Fibroblast of lung (primary cell): ENCODE data around the gene SNAP29. TPM values are rescaled to one million over a fixed set of nuclear protein-coding genes. Genes with fewer than 3 reads are reported as not detected.

ENCODE experiments used
- DNase-seq, 2 donors: peaks; one replicate each; pipeline versions ENCODE4 v3.0.0 to v3.0.0-alpha.2; 2010; ENCODE audit warnings: low read depth in 2 of 2
- H2AFZ ChIP-seq: 2 replicates; pipeline ENCODE4 v1.5.1; 2012; ENCODE audit warnings: low read length, control low read depth, inconsistent platforms
- H3K27ac ChIP-seq: 2 replicates; pipeline ENCODE4 v1.5.1; 2011; ENCODE audit warnings: low read length, control low read depth; ENCODE audit not compliant: insufficient read depth
- H3K27me3 ChIP-seq: 2 replicates; pipeline ENCODE4 v1.5.1; 2011; ENCODE audit warnings: mild to moderate bottlenecking, low read length; ENCODE audit not compliant: control insufficient read depth, insufficient read depth
- H3K36me3 ChIP-seq: 2 replicates; pipeline ENCODE4 v1.5.1; 2011; ENCODE audit warnings: low read length; ENCODE audit not compliant: control insufficient read depth, insufficient read depth
- H3K4me1 ChIP-seq: 2 replicates; pipeline ENCODE4 v1.5.1; 2011; ENCODE audit warnings: low read length; ENCODE audit not compliant: control insufficient read depth, insufficient read depth; ENCODE audit errors: extremely low read depth
- H3K4me2 ChIP-seq: 2 replicates; pipeline ENCODE4 v1.5.1; 2011; ENCODE audit warnings: low read length, control low read depth; ENCODE audit not compliant: insufficient read depth; ENCODE audit errors: extremely low read depth
- H3K4me3 ChIP-seq, 4 experiments: fragments of 200-600 bp in 1 of 4; sonication (generic) in 1 of 4; replicated peaks in 1 of 4; 2 replicates each; pipeline ENCODE4 v1.5.1; 2011 to 2016; ENCODE audit warnings: low read length in 4 of 4, low read depth in 3 of 4, mild to moderate bottlenecking in 3 of 4, control low read depth in 2 of 4, inconsistent platforms in 1 of 4, mixed read lengths in 1 of 4; ENCODE audit not compliant: insufficient read depth in 1 of 4; ENCODE audit errors: control extremely low read depth in 1 of 4
- H3K79me2 ChIP-seq: 2 replicates; pipeline ENCODE4 v1.5.1; 2012; ENCODE audit warnings: mild to moderate bottlenecking, low read length, inconsistent platforms; ENCODE audit not compliant: control insufficient read depth, insufficient read depth
- H3K9ac ChIP-seq: 2 replicates; pipeline ENCODE4 v1.5.1; 2011; ENCODE audit warnings: mild to moderate bottlenecking, low read length, control low read depth; ENCODE audit not compliant: insufficient read depth
- H3K9me3 ChIP-seq: 2 replicates; pipeline ENCODE4 v1.5.1; 2012; ENCODE audit warnings: low read depth, low read length; ENCODE audit not compliant: control insufficient read depth, insufficient read depth
- H4K20me1 ChIP-seq: 2 replicates; pipeline ENCODE4 v1.5.1; 2011; ENCODE audit warnings: low read length; ENCODE audit not compliant: control insufficient read depth, insufficient read depth; ENCODE audit errors: extremely low read depth
- EZH2 ChIP-seq: IDR thresholded peaks from 2 replicates; pipeline ENCODE4 v1.5.1; 2012; ENCODE audit warnings: low read length, control low read depth, mild to moderate bottlenecking; ENCODE audit errors: missing control alignments
- polyA plus RNA-seq, 2 donors: library from polyadenylated mRNA; depleted of rRNA in 1 of 2; stranded (reverse) in 1 of 2; unstranded in 1 of 2; fragments of >200 nt; gene quantifications; 2 replicates each; pipeline ENCODE4 v1.2.1, GENCODE V29; 2011 to 2012; ENCODE audit warnings: missing spikeins in 1 of 2
- total RNA-seq: library from RNA; depleted of rRNA; stranded (reverse); fragments of >200 nt; gene quantifications from 2 replicates; pipeline ENCODE4 v1.2.1, GENCODE V29; 2014
- TF ChIP-seq, protein P1 (sequence below), 2 donors: IDR thresholded peaks in 1 of 2; conservative IDR thresholded peaks in 1 of 2; 1 replicate in 1 of 2; 2 replicates in 1 of 2; pipeline ENCODE4 v1.5.1; 2011 to 2012; ENCODE audit warnings: low read length in 2 of 2, control low read depth in 1 of 2, inconsistent platforms in 1 of 2, low read depth in 1 of 2, mild to moderate bottlenecking in 1 of 2

SNAP29 gene
- total and polyA plus RNA-seq, 2 donors (not counting 1 experiment from before 2014, with no cell fraction given) = 10.6 to 36.1 TPM

DNA sequence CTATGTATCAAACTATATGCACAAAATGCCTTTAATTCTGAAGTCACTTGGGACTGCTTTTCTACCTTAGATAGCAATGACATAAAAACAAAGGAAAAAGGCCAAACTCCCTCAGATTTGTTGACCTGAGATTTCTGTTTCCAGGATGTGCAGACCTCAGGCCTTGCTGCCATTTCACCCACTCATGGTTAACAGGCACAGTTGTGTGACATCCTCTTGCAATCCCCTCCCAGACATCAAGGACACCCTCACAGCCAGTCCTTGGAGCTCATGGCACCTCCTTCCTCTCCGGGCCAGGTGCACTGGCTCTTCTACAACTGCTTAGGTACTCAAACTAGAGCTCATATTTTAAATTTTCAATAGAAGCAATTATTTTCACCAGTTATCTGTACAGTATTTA is 47.6 kb upstream of the SNAP29 start:
- Histone ChIP-seq H3K27ac (no peak overlapping the region), H3K4me1 (peaks cover 13% of the 10 kb centered on the region), H3K36me3 (peaks cover 9% of the 10 kb centered on the region), H4K20me1 (no peaks in the 10 kb centered on the region), H2AFZ (no peak overlapping the region), H3K27me3 (no peaks in the 10 kb centered on the region), H3K9ac (no peak overlapping the region), H3K79me2 (no peaks in the 10 kb centered on the region), H3K9me3 (no peaks in the 10 kb centered on the region), H3K4me3 (no peak overlapping the region), H3K4me2 (no peak overlapping the region)
- no peak for DNase-seq
- no peak for TF ChIP-seq EZH2
- TF ChIP-seq, protein P1, sequence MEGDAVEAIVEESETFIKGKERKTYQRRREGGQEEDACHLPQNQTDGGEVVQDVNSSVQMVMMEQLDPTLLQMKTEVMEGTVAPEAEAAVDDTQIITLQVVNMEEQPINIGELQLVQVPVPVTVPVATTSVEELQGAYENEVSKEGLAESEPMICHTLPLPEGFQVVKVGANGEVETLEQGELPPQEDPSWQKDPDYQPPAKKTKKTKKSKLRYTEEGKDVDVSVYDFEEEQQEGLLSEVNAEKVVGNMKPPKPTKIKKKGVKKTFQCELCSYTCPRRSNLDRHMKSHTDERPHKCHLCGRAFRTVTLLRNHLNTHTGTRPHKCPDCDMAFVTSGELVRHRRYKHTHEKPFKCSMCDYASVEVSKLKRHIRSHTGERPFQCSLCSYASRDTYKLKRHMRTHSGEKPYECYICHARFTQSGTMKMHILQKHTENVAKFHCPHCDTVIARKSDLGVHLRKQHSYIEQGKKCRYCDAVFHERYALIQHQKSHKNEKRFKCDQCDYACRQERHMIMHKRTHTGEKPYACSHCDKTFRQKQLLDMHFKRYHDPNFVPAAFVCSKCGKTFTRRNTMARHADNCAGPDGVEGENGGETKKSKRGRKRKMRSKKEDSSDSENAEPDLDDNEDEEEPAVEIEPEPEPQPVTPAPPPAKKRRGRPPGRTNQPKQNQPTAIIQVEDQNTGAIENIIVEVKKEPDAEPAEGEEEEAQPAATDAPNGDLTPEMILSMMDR (conservative IDR thresholded peaks at IDR 0.05 in 1 of 2, IDR thresholded peaks at IDR 0.05 in 1 of 2; ENCODE audit: low read depth in 1 of 2, low read length in 2 of 2) = no peak

DNA sequence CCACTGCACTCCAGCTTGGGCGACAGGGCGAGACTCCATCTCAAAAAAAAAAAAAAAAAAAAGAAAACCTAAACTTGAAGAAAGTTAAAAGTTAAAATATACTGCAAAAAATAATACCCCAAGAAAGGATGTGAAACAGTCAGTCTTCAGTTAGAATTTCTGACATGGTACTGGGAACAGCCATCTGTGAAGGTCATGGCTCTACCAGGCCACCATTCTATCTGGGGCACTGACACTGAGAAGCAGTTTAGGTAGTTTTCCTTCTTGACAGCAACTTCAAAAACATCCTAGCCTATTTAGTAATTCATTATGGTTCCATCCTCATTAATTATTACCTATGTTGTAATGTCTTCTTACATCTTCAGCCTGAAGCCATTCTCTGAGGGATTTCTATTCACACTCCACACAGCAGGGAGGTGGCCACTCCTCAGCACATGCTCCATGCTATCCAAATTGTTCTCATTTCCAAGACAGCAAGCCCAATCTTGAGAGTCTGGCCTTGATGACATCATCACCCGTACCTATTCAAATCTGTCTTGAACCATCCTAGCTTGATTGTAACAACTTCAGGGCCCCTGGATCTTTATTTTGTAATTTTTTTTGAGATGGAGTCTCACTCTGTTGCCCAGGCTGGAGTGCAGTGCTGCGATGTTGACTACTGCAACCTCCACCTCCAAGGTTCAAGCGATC is 46.7 kb upstream of the SNAP29 start:
- H2AFZ ChIP-seq = no peak overlapping the region
- peaks cover 6% of the 10 kb centered on the region for H3K4me1 ChIP-seq
- no peak for DNase-seq
- H3K27ac ChIP-seq = no peak overlapping the region
- no peak overlapping the region for H3K4me2 ChIP-seq
- H3K4me3 ChIP-seq = no peak overlapping the region
- H3K9me3 ChIP-seq = no peaks in the 10 kb centered on the region
- peaks cover 9% of the 10 kb centered on the region for H3K36me3 ChIP-seq
- no peaks in the 10 kb centered on the region for H3K79me2 ChIP-seq
- TF ChIP-seq EZH2 = no peak
- TF ChIP-seq, protein P1 (conservative IDR thresholded peaks at IDR 0.05 in 1 of 2, IDR thresholded peaks at IDR 0.05 in 1 of 2; ENCODE audit: low read depth in 1 of 2, low read length in 2 of 2) = no peak
- no peak overlapping the region for H3K9ac ChIP-seq
- H3K27me3 ChIP-seq = no peaks in the 10 kb centered on the region
- H4K20me1 ChIP-seq = no peaks in the 10 kb centered on the region

GRCh38 chr22:20813056-20813455 is 45.8 kb upstream of the SNAP29 start:
- TF ChIP-seq EZH2 = no peak
- TF ChIP-seq, protein P1 (conservative IDR thresholded peaks at IDR 0.05 in 1 of 2, IDR thresholded peaks at IDR 0.05 in 1 of 2; ENCODE audit: low read depth in 1 of 2, low read length in 2 of 2) = no peak
- Histone ChIP-seq H3K4me1 (no peaks in the 10 kb centered on the region), H3K9ac (no peak overlapping the region), H3K4me2 (no peak overlapping the region), H3K36me3 (peaks cover 9% of the 10 kb centered on the region), H3K9me3 (no peaks in the 10 kb centered on the region), H3K4me3 (no peak overlapping the region), H3K27ac (no peak overlapping the region), H3K79me2 (no peaks in the 10 kb centered on the region), H3K27me3 (no peaks in the 10 kb centered on the region), H4K20me1 (no peaks in the 10 kb centered on the region), H2AFZ (no peak overlapping the region)
- peak in 1 of 2 donors; percentile 23 for DNase-seq
